Brain pericyte (primary cell): Measurements from ENCODE around the gene ARRDC5.
"Not testable (repeated sequence)": the region's sequence is repeated elsewhere in the genome, so short reads cannot be mapped to it uniquely, and the experiment has no call there.

Experiments used
- DNase-seq: peaks from one replicate; pipeline ENCODE4 v3.0.0-alpha.2; 2012; ENCODE audit warnings: low read depth, low spot score

ARRDC5 gene

GRCh38 chr19:4909897-4910593 is 7.3 kb upstream of the ARRDC5 start:
- DNase-seq, result no peak

GRCh38 chr19:4909156-4909896 is 6.6 kb upstream of the ARRDC5 start, which contains the start of gene UHRF1:
TSS of gene UHRF1 (plus strand) at chr19:4909501. CDS start at chr19:4910886, 1,385 bp downstream.
- no peak for DNase-seq

- no peak for DNase-seq
Observed at GRCh38 chr19:4908781-4909155, 6.1 kb upstream of the ARRDC5 start.

GRCh38 chr19:4908360-4908759 is 5.7 kb upstream of the ARRDC5 start:
- no peak for DNase-seq

GRCh38 chr19:4906963-4907362 is 4.3 kb upstream of the ARRDC5 start:
- DNase-seq, result no peak

GRCh38 chr19:4904481-4904880 is 1.8 kb upstream of the ARRDC5 start:
- DNase-seq, result no peak

GRCh38 chr19:4900879-4901278 is 1.8 kb downstream of the ARRDC5 start:
- DNase-seq, result not testable (repeated sequence)

- DNase-seq, result no peak
Observed at GRCh38 chr19:4897146-4897545, 5.5 kb downstream of the ARRDC5 start.

- no peak for DNase-seq
Observed at GRCh38 chr19:4896372-4896771, 6.3 kb downstream of the ARRDC5 start.

GRCh38 chr19:4892962-4893361 is 9.7 kb downstream of the ARRDC5 start:
- not testable (repeated sequence) for DNase-seq

- DNase-seq, result no peak
Observed at GRCh38 chr19:4891066-4891465, 11.6 kb downstream of the ARRDC5 start.

- no peak for DNase-seq
Observed at GRCh38 chr19:4889034-4889815, 13.5 kb downstream of the ARRDC5 start.

GRCh38 chr19:4887803-4888202 is 14.9 kb downstream of the ARRDC5 start:
- DNase-seq, result not testable (repeated sequence)

- not testable (repeated sequence) for DNase-seq
Observed at GRCh38 chr19:4884993-4885392, 17.7 kb downstream of the ARRDC5 start.

- DNase-seq, result not testable (repeated sequence)
Observed at GRCh38 chr19:4882874-4883273, 19.8 kb downstream of the ARRDC5 start.

GRCh38 chr19:4879041-4879440 is 23.7 kb downstream of the ARRDC5 start:
- no peak for DNase-seq

GRCh38 chr19:4878491-4878968 is 24.2 kb downstream of the ARRDC5 start:
- no peak for DNase-seq

- no peak for DNase-seq
Observed at GRCh38 chr19:4877753-4878490, 24.8 kb downstream of the ARRDC5 start.

GRCh38 chr19:4873930-4874329 is 28.8 kb downstream of the ARRDC5 start:
- no peak for DNase-seq

- DNase-seq, result no peak
Observed at GRCh38 chr19:4871711-4872110, 31.0 kb downstream of the ARRDC5 start.

GRCh38 chr19:4870025-4870700 is 32.5 kb downstream of the ARRDC5 start:
- DNase-seq, result peak; percentile 40
